TTC549 (cell line): ENCODE data around the gene BANP.
"Not testable (repeated sequence)": the region's sequence is repeated elsewhere in the genome, so short reads cannot be mapped to it uniquely, and the experiment has no call there.

Experiments used
- FAIRE-seq: peaks from 2 replicates; lab custom pipeline; 2012; peaks lifted over from hg19 to GRCh38; lab: Jason Lieb, UNC

The BANP gene

DNA sequence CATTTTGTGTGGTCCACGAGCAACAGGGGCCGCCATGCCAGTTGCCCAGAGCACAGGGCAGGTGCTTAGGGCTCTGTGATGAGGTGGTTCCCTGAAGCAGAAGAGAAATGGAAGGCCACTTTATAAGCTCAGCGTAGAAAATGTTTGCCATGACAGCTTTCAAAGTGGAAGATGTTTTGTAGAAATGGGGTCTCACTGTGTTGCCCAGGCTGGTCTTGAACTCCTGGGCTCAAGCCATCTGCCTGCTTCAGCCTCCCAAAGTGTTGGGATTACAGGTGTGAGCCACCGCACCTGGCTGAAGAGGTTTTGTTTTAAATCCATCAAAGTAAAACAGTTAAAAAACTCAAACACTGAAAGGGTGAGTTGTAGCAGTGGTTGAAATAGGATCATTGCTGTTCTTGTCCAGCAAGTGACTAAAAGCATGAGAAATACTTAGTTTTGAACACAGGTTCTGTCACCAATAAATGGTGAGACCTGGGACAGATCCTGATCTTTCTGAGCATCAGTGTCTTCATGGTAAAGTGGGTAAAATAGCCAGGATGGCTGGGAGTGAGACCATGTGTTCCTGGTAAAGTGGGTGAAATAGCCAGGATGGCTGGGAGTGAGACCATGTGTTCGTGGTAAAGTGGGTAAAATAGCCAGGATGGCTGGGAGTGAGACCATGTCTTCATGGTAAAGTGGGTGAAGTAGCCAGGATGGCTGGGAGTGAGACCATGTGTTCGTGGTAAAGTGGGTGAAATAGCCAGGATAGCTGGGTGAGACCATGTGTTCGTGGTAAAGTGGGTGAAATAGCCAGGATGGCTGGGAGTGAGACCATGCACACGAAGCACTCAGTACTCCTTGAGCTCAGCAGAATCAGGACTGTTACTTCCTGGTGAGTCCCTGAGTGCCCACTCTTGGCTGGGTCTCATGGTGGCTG is 46.0 kb downstream of the BANP start:
- no peak for FAIRE-seq

DNA sequence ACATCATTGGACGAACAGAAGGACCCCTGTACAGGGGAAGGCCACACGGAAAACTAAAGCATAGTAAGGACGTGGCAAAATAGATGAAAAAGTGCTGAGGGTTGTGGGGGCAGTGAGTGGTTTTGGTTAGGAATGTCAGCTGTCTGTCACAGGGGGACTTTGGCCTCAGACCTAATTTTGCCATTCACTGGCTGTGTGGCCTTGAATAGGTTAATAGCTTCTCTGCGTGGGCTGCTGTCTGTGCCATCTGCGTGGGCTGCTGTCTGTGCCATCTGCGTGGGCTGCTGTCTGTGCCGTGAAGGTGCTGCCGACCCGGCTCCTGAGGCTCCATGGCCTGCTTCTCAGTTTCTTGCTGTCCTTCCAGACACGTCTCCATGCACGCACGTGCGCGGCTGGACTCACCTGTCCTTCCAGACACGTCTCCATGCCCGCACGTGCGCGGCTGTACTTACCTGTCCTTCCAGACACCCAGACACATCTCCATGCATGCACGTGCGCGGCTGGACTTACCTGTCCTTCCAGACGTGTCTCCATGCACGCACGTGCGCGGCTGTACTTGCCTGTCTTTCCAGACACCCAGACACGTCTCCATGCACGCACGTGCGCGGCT is 47.1 kb downstream of the BANP start:
- not testable (repeated sequence) for FAIRE-seq

DNA sequence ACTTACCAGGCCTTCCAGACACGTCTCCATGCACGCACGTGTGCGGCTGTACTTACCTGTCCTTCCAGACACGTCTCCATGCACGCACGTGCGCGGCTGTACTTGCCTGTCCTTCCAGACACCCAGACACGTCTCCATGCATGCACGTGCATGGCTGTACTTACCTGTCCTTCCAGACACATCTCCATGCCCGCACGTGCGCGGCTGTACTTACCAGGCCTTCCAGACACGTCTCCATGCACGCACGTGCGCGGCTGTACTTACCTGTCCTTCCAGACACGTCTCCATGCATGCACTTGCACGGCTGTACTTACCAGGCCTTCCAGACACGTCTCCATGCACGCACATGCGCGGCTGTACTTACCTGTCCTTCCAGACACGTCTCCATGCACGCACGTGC is 47.8 kb downstream of the BANP start:
- not testable (repeated sequence) for FAIRE-seq

- no peak for FAIRE-seq
These were observed 51.0 kb downstream of the BANP start for GRCh38 chr16:88002211-88002610.

GRCh38 chr16:88002749-88003148 is 51.5 kb downstream of the BANP start:
- FAIRE-seq: no peak

DNA sequence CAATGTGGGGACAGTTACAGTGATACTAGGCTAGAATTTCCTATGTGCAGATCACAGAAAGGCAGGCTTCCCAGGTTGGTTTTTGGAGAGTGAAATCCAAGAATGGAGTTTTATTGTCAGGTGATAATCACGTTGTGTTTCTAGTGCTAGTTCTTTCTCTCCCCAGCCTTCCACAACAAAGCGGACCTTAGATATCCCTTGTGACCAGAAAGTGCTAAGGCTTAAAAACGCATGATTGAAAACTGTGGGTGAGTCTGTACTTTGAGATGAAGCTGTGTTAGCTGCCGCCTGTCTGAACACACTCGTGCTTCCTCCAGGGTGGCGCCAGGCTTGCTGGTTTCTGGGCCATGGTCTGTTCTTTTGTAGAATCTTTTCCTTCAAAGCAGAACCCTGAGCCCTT is 52.1 kb downstream of the BANP start:
- no peak for FAIRE-seq

DNA sequence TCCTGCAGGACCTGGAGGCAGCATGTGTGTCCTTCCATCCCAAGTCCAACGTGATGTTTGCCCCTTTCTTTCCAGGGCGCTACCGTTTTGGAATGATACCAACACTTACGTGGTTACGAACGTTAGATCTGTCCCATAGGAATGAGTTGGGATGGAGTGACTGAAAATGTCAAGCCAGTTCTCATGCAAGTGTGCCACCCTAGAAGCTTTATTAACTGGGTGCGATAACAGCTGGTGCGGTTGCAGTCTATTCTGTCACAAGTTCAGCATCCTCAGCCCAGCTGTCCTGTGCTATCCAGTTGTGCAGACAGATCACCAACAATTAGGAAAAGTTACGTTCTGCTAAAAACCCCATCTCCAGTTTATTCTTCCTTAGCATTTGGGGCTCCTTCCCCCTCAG is 52.5 kb downstream of the BANP start:
- no peak for FAIRE-seq

- no peak for FAIRE-seq
These were observed 53.2 kb downstream of the BANP start for GRCh38 chr16:88004391-88004790.

- FAIRE-seq: no peak
These were observed 53.9 kb downstream of the BANP start for GRCh38 chr16:88005181-88005581.

- FAIRE-seq: no peak
These were observed 54.7 kb downstream of the BANP start for GRCh38 chr16:88005968-88006367.

- no peak for FAIRE-seq
These were observed 56.1 kb downstream of the BANP start for GRCh38 chr16:88007321-88007731.

- FAIRE-seq: no peak
These were observed 57.6 kb downstream of the BANP start for GRCh38 chr16:88008840-88009239.

GRCh38 chr16:88009563-88010342 is 58.5 kb downstream of the BANP start:
- no peak for FAIRE-seq

- FAIRE-seq: no peak
These were observed 59.2 kb downstream of the BANP start for GRCh38 chr16:88010343-88010967.

DNA sequence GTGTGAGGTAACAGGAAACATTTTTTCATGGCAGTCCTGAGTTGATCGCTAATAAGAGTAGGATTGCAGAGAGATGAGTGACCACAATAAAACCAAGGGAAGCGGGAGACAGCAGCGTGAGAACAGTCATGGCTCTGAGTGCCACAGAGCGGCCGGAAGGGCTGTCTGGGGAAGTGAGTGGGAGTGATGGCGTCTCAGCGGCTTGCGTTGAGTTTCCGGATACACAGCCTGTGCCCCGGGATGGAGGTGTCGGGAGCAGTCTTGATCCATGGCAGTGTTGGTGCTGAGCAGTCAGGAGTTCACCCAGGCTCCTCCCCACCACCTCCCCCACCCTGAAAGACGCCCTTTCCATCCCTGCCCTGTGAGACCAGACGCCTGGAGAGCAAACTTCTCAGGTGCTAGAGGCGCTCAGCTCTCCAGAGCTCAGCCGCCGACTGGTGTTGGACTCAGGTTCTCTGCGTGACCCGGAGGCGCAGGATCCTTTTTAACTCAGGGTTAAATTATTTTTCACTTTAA is 59.8 kb downstream of the BANP start:
- FAIRE-seq: no peak

GRCh38 chr16:88012360-88012759 is 61.1 kb downstream of the BANP start:
- no peak for FAIRE-seq

GRCh38 chr16:88013091-88013609 is 61.9 kb downstream of the BANP start:
- no peak for FAIRE-seq

- FAIRE-seq: no peak
These were observed 62.6 kb downstream of the BANP start for GRCh38 chr16:88013766-88014251.

DNA sequence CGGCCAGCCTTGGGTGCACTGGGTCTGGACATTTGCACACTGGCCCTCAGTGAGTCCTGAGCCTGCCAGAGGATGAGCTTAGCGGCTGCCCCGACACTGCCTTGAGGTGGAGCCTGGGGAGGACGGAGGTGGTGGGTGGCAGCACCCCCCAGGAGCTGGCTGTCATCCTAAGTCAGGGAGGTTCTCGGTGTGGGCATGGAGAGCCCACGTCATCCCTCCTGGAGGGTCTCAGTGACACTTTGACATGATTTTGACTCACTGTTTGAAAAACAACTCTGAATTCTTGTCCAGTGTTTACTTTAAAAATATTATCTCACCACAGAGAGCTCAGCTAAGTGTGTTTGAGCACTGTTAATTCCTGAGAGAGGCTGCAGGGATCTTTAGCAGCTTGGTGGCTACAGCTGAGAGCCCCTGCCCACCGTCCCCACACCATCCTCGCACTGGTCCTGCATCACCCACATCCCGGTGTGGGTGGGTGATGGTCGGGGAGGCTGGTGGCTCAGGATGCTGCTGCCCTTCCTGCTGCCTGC is 63.1 kb downstream of the BANP start:
- FAIRE-seq: no peak

DNA sequence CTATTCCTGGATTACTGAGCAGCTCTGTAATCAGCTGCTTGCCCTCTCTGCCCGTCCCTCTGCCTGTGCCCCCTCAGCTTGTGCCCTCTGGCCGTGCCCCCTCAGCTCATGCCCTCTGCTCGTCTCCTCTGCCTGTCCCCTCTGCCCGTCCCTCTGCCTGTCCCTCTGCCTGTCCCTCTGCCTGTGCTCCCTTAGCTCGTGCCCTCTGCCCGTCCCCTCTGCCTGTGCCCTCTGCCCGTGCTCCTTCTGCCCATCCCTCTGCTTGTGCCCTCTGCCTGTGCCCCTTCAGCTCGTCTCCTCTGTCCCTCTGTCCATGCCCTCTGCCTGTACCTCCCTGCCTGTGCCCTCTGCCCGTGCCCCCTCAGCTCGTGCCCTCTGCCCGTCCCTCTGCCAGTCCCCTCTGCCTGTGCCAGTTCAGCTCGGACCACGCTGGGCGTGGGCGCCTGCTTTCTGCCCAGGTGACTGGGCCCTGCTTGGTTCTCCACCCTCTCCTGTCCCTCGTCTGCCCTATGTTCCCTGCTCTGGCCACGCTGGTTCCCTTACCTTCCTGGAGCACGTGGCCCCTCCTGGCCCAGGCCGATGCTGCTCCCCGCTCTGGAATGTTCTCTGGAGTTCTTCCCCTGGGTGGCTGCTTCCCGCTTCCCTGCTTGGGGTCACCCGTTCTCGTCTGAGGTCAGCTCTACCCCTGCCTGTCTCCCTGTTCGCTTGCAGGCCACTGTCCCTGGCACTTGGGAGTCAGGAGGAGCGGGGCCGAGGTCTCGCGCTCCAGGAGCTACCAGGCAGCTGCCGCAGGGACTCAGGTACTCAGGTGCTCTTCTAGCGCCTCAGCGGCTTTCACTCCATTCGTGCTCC is 63.9 kb downstream of the BANP start:
- no peak for FAIRE-seq

DNA sequence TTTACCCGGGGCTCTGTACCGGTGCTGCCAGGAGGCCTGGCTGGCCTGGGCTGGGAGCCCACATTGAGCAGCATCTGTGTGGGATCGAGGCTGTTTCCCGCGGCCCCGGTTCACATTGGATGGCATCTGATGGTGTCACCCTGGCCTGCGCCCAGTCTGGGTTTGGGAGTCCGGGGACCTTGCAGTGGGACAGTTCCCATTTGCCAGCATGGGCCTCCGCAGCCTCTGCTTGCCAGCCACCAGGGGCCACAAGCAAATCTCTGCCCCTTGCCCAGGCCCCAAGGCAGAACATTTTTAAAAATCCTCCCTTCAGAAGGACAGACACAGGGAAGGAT is 64.5 kb downstream of the BANP start:
- FAIRE-seq: no peak
